OCI-LY1 (cell line): ENCODE results near the gene CDC42EP4.

Experiments
- EZH2 ChIP-seq: fragments of 200-600 bp; sonication (generic), shearing (Covaris generic); IDR thresholded peaks from 2 replicates; pipeline ENCODE4 v1.8.0; 2017; ENCODE audit warnings: borderline replicate concordance, mixed run types, mild to moderate bottlenecking, antibody characterized with exemption, low read length, moderate library complexity, mixed read lengths
- TF ChIP-seq, protein P1 (sequence below): fragments of 200-600 bp; sonication (generic), shearing (Covaris generic); IDR thresholded peaks from 2 replicates; pipeline ENCODE4 v1.5.1; 2017; ENCODE audit warnings: mild to moderate bottlenecking, antibody characterized with exemption, low read length, moderate library complexity, mixed read lengths

DNA sequence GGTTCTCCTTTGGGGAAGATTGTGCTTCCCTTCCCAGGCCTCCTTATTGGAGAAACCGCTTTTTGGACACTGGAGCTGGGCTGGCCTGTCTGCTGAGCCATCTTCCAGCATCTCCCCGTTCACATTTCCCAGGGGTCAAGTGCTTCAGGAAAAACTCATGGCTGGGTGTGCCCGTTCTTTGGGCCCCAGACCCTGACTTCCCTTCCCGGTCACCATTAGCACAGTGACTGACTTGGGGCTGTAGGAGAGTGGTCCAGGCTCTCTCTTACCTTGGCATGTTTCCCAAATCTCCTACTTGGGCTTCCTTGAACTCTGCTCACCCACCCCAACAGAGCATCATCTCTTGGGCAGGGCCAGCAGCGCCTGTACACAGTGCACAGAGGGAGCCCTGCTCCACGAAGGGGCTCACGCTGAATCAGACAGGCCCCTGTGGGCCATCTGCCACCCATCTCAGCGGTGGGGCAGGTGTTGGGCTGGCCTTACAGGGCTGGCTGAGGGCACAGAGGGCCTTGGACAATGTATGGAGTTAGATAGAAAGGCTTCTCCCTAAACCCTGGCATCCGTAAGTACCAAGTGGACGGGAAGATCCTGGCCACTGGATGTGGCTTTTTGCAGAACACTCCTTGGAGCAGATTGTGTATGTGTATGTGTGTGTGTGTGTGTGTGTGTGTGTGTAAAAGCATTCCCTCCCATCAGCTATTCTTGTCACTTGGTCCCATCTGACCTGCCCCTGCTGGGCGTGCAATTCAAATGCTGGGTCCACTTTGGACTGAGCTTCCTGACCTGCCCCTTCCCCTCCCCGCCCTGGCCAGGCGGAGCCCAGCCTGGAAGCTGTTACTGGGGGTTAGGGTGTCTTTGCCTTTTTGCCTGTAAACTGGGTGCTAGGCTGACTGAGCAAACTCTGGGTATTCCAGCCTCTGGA is 24.9 kb upstream of the CDC42EP4 start:
- TF ChIP-seq, protein P1, sequence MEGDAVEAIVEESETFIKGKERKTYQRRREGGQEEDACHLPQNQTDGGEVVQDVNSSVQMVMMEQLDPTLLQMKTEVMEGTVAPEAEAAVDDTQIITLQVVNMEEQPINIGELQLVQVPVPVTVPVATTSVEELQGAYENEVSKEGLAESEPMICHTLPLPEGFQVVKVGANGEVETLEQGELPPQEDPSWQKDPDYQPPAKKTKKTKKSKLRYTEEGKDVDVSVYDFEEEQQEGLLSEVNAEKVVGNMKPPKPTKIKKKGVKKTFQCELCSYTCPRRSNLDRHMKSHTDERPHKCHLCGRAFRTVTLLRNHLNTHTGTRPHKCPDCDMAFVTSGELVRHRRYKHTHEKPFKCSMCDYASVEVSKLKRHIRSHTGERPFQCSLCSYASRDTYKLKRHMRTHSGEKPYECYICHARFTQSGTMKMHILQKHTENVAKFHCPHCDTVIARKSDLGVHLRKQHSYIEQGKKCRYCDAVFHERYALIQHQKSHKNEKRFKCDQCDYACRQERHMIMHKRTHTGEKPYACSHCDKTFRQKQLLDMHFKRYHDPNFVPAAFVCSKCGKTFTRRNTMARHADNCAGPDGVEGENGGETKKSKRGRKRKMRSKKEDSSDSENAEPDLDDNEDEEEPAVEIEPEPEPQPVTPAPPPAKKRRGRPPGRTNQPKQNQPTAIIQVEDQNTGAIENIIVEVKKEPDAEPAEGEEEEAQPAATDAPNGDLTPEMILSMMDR = no peak
- no peak for TF ChIP-seq EZH2
